Gastroesophageal sphincter (tissue), 3 donors: ENCODE data around the gene LIF.

Experiments
- CTCF ChIP-seq, 4 experiments: fragments of 200-600 bp in 2 of 4; fragments of 450-650 bp in 2 of 4; sonication (generic) in 1 of 4; IDR thresholded peaks; one replicate each; pipeline ENCODE4 v1.5.1; 2017 to 2019; ENCODE audit warnings: antibody characterized with exemption in 4 of 4, mild to moderate bottlenecking in 2 of 4, moderate library complexity in 2 of 4
- POLR2A ChIP-seq, 2 donors: fragments of 450-650 bp; IDR thresholded peaks; one replicate each; pipeline ENCODE4 v1.6.1; 2017; ENCODE audit warnings: antibody characterized with exemption in 2 of 2, mild to moderate bottlenecking in 2 of 2, moderate library complexity in 1 of 2

GRCh38 chr22:30238661-30239487 lies 7.7 kb downstream of the LIF start:
- TF ChIP-seq CTCF (IDR thresholded peaks at IDR 0.05) (no peak), POLR2A (IDR thresholded peaks at IDR 0.05) (no peak)
